H7 (cell line): ENCODE data around the gene MDM2. TPM values are rescaled to one million over a fixed set of nuclear protein-coding genes. Genes with fewer than 3 reads are reported as not detected.
"Not testable (repeated sequence)": the region's sequence is repeated elsewhere in the genome, so short reads cannot be mapped to it uniquely, and the experiment has no call there.

Experiments used
- DNase-seq: peaks from one replicate; pipeline ENCODE4 v3.0.0; 2012
- H3K27me3 ChIP-seq: 2 replicates; pipeline ENCODE4 v1.6.0; 2011; ENCODE audit warnings: mild to moderate bottlenecking, low read length; ENCODE audit not compliant: control insufficient read depth, insufficient read depth
- H3K36me3 ChIP-seq: replicated peaks from 2 replicates; pipeline ENCODE4 v1.5.1; 2011; ENCODE audit warnings: low read length; ENCODE audit not compliant: control insufficient read depth, insufficient read depth
- H3K4me3 ChIP-seq: 2 replicates; pipeline ENCODE4 v1.5.1; 2011; ENCODE audit warnings: low read depth, mild to moderate bottlenecking, control low read depth, low read length, moderate library complexity; ENCODE audit not compliant: insufficient read depth
- total RNA-seq: library from RNA; depleted of rRNA; stranded (reverse); fragments of >200 nt; shearing (Covaris generic); gene quantifications from 2 replicates; pipeline ENCODE4 v1.2.3, GENCODE V29; 2014

The MDM2 gene
- total RNA-seq, 1 experiment from 2014 or later: 40.6 TPM

DNA sequence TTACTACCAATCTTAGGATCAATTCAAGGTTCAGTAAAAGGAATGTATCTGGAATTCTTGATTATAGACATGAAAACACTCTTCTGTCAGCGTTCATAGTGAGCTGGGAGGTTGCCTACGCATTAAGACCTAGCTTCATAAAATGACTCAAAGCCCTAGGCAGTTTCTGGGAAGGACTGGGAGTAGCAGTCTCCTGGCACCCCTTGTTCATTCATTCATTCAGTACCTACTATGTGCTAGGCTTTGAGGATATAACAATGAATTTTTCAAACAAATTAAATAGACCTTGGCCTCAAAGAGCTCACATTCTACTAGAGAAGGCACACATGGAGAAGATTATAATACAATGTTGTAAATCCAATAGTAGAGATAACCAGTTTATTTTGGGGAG is 46.1 kb downstream of the MDM2 start:
- H3K36me3 ChIP-seq: no peaks in the 10 kb centered on the region
- no peak for DNase-seq
- no peaks in the 10 kb centered on the region for H3K27me3 ChIP-seq
- H3K4me3 ChIP-seq: no peak overlapping the region

DNA sequence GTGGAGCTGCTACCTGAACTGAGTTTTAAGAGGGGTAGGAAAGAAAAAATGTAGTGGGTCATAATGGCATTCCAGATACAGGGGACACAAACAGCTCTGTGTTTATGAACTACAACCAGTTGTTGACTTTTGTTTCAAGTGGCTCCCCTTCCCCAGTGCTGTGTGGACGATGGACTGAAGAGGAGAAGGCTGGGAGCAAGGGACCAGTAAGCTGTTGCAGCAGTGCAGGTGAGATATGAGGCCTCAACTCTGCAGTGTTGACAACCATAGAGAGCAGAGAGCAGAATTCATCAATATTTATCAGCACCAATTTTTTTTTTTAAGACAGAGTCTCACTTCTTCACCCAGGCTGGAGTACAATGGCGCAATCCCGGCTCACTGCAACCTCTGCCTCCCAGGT is 46.6 kb downstream of the MDM2 start:
- Histone ChIP-seq H3K36me3 (no peaks in the 10 kb centered on the region), H3K4me3 (no peak overlapping the region), H3K27me3 (no peaks in the 10 kb centered on the region)
- DNase-seq: no peak

DNA sequence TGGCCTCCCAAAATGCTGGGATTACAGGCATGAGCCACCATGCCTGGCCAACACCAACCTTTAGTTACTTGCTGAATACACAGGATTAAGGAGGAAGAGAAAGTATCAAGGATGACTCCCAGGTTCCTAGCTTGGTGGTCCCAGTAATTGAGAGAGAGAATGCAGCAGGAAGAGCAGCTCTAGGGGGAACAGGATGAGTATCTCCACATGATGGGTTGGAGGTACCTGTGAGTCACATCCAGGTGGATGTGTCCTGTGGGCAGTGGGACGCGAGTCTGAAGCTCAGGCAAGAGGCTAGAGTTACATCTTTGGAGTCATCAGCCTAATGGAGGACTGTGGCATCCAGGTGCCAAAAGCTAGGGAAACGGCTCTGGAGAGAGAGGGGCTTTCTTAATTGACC is 47.1 kb downstream of the MDM2 start:
- H3K4me3 ChIP-seq: no peak overlapping the region
- no peak for DNase-seq
- H3K36me3 ChIP-seq: no peaks in the 10 kb centered on the region
- no peaks in the 10 kb centered on the region for H3K27me3 ChIP-seq

DNA sequence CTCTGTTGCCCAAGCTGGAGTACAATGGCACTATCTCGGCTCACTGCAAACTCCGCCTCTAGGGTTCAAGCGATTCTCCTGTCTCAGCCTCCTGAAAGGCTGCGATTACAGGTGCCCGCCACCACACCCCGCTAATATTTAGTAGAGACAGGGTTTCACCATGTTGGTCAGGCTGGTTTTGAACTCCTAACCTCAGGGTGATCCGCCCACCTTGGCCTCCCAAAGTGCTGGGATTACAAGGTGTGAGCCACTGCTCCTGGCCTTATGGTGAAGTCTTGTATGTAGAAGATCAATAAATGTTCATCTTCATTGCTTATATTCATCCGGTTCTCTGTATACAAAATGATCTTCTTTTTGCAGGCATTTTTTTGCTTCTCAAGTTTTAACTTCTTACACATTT is 47.8 kb downstream of the MDM2 start:
- DNase-seq: no peak
- H3K27me3 ChIP-seq: no peaks in the 10 kb centered on the region
- no peaks in the 10 kb centered on the region for H3K36me3 ChIP-seq
- no peak overlapping the region for H3K4me3 ChIP-seq

DNA sequence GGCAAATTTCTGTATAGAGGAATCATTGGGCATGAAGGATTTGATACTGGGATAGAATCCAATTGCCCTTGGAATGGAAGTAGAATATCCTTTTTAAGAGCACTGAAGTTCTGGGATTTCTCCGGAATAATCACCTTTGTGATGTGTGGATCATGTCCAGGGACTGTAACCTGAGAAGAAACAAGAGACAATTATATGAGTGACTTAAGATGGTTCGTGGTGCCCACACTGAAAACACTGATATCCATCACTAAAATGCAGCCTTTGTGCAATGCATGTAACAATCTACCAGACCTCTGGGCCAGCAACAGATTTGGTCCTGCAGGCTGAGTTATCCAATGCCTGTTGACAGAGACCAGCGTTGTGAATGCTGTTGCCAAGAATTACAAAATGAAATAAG is 48.5 kb downstream of the MDM2 start:
- DNase-seq: no peak
- no peak overlapping the region for H3K4me3 ChIP-seq
- H3K27me3 ChIP-seq: no peaks in the 10 kb centered on the region
- no peaks in the 10 kb centered on the region for H3K36me3 ChIP-seq

DNA sequence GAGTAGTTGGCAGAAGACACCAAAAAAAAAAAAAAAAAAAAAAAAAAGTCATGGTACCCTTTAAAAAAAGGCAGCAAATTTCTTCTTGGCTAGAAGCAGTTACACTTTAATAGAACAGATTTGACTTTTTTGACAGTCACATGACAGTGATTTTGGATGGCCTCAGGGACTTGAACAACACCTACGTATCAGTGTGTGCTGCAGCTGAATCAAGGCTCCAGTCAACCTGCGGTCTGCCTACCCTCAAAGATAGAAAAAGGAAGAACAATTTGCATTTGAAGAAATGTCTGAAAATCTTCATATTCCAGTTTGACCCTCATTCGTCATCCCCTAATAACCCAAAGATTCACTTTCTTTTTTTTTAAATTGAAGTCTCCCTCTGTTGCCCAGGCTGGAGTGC is 53.9 kb downstream of the MDM2 start:
- Histone ChIP-seq H3K4me3 (no peak overlapping the region), H3K27me3 (no peaks in the 10 kb centered on the region), H3K36me3 (no peaks in the 10 kb centered on the region)
- no peak for DNase-seq

DNA sequence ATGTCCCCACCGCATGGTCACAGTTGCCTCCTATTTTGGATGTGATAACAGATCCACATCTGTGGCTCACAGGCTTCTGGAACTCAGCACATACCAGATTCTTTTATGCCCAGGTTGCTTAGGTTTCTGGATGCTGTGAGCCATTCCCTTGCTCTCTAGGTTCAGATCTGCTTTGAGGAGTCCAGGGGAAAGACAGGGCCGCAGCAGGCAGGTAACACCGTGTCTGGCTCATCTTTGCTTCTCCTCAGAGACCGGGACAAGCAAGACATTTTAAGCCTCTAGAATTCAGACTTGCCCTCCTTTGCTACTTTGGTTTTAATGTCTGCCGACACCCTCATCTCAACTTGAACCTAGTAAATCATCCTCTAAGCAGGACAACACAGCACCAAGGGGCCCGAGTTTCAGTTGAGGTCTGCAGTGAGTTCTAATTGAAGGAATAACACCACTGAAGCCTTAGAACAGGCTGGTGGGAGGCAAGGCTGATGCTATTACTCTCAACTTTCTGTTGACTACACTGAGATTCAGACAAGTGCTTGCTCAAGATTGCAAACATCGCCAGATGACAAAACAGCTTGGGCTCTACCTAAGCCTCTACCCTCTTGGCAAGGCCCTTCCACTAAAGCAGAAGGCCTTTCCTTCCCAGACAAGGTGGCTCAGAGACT is 55.3 kb downstream of the MDM2 start:
- Histone ChIP-seq H3K36me3 (no peaks in the 10 kb centered on the region), H3K27me3 (no peaks in the 10 kb centered on the region), H3K4me3 (no peak overlapping the region)
- DNase-seq: no peak

DNA sequence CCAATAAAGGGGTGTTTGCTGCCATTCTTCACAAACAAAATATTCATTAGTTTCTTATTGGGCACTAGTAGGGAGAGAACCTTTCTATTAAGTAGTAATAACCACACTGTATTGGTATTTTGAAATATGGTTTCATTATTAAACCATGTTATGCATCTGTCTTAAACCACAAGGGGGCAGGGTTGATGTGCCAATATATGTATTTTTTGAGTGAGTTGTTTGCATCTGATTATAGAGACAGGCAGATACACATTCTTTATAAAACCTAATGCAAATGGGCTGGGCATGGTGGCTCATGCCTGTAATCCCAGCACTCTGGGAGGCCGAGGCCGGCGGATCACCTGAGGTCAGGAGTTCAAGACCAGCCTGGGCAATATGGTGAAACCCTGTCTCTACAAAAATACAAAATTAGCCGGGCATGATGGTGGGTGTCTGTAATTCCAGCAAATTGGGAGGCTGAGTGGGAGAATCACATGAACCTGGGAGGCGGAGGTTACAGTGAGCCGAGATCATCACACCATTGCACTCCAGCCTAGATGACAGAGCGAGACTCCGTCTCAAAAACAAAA is 56.0 kb downstream of the MDM2 start:
- not testable (repeated sequence) for H3K4me3 ChIP-seq, DNase-seq, H3K36me3 ChIP-seq, H3K27me3 ChIP-seq

DNA sequence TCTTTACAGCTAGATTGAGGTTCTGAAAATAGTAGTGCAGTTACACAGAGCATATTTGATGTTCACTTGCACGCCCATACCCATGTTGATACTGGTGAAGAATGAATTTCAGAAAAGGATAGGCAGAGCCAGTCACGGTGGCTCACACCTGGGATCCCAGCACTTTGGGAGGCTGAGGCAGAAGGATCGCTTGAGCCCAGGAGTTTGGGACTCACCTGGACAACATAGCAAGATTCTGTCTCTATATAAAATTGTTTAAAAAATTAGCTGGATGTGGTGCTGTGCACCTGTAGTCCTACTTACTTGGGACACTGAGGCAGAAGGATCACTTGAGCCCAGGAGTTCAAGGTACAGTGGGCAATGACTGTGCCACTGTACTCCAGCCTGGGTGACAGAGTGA is 56.6 kb downstream of the MDM2 start:
- H3K27me3 ChIP-seq: no peaks in the 10 kb centered on the region
- no peak for DNase-seq
- no peak overlapping the region for H3K4me3 ChIP-seq
- no peaks in the 10 kb centered on the region for H3K36me3 ChIP-seq

DNA sequence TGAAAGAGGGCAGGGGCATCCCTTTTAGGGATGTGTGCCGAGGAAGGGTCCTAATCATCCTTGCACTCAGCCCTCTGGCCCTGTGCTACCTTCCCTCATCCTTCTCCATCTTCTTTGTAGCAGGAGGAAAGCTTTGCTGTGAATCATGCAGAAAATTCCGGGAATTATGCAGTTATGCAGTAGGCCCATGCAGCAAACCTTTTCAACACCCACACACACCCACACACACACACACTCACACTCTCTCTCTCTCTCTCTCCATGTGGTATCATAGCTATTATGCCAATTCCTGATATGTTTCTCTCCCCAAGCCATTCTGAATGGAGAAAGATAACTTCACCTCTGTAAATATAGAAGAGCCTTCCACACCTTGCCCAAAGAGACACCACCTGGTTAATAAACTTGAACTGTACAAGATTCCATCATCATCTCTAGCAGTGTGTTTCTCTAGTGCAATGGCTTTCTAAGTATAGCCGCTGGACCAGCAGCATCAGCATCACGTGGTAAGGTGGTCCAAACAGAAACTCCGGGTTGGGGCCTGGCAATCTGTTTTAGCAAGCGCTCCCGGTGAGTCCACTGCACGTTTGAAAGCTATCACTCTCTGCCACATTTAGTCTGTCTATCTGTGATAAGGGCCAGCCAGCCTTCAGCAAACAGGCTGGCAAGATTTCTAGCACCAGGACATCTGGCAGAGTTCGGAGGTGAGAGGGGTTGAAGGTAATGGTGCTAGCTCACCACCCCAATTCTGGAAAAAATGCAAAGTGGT is 57.6 kb downstream of the MDM2 start:
- no peak for DNase-seq
- H3K27me3 ChIP-seq: no peaks in the 10 kb centered on the region
- no peak overlapping the region for H3K4me3 ChIP-seq
- H3K36me3 ChIP-seq: no peaks in the 10 kb centered on the region

DNA sequence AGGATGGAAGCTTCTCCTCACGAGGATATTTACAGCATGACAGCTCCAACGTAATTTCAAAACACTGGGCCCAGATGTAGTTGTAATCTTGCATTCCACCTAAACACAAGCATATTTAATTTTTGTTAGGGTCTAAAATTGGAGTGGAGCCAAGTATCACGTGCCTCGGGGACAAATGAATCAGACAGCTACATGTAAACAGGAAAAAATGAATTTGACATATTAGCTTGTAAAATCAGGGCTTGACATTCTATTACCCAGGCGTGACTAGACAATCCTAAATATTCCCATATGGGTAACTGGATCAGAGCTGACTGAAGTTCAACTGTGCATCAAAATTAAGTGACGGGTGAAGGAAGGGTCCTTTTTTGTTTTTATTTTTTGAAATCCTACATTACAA is 59.0 kb downstream of the MDM2 start:
- Histone ChIP-seq H3K36me3 (no peaks in the 10 kb centered on the region), H3K4me3 (no peak overlapping the region)
- DNase-seq: no peak

DNA sequence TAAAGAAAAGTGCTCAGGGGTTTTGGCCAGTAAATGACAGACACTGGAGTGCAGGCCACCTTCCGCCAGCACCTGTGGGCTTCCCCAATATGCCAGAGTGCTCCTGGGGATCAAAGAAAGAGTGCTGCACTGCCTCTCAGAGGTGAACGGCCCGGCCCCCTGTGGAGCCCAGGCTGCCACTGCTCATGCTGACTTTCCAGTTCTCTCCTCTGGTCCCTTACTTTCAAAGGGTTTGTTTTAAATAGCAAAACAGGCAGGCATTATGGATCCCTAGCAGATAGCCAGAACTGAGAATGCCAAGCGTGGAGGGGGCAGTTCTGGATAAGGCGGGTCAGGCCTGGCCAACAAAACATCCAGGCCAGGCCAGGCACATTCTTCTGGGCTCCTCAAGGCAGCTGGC is 59.6 kb downstream of the MDM2 start:
- no peak overlapping the region for H3K4me3 ChIP-seq
- no peaks in the 10 kb centered on the region for H3K27me3 ChIP-seq
- DNase-seq: no peak
- H3K36me3 ChIP-seq: no peaks in the 10 kb centered on the region

More for the DNA sequence above, 59.0 kb downstream of the MDM2 start:
- no peaks in the 10 kb centered on the region for H3K27me3 ChIP-seq

DNA sequence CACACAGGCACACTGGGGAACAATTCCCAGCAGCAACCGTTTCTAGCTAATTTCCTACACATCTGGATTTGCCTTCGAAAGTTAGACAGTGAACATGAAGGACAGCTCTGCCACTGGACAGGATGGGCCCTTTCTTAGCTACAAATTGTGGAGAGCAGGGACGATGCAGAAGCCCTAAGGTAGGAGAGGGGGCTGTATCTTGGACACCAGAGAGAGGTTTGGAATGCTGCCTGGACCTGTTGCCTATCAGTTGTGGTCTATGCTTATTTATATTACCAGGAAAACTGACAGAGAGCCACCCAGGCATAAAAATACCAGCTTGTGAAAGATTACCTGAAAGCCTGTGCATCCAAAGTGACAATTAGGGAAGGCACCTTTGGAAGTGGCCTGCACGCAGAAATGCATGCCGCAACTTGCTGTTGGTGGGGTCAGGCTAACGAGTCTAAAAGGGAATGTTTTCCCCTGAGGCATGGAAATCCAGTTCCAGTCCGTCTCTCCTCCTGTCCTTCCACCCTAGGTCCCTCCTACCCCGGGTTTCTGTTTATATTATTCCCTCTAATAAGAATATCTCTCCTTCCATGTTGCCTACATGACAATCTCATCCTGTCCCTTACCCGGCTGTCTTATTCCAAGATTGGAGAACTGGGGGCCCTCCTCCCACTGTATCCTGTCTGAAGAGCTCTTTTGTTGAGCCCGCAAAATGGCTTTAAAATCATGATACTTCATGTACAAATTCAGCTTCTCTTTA is 60.2 kb downstream of the MDM2 start:
- no peaks in the 10 kb centered on the region for H3K36me3 ChIP-seq
- DNase-seq: no peak
- no peak overlapping the region for H3K4me3 ChIP-seq
- no peaks in the 10 kb centered on the region for H3K27me3 ChIP-seq

DNA sequence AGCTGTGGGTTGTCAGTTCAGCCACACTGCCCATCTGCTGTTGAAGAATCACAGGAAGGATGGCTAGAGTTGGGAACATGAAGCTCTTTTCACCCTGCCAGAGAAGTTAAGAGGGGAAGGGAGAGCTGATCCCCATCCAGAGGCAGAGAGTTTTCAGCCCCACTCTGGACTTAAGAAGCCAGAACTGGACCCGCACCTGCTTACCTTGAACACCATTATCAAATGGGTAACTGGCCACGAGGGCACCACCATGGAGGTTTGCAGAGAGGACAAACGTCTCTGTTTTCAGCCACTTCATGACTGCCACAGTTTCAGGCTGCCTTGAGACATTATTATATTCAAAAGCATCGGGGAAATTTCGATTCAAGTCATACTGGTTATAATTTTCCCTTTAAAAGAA is 62.0 kb downstream of the MDM2 start:
- Histone ChIP-seq H3K36me3 (no peaks in the 10 kb centered on the region), H3K4me3 (no peak overlapping the region), H3K27me3 (no peaks in the 10 kb centered on the region)
- no peak for DNase-seq

DNA sequence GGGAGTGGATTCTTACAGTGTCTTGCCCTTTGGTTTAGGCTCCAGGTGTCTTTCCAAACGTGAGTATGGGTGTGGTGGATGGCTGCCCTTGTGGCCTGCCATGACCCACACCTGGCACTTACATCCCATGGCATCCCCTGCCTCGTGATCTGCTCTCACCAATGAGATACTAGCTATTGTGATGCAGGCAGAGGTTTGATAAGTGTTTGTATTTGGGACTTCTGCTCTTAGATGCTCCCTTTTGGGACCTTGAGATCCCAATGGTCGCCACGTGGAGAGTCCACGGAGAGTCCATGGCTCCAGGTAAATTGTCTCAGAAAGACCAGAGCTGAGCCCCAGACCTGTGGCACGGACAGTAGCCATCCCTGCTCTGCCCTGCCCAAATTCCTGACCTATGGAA is 62.5 kb downstream of the MDM2 start:
- DNase-seq: no peak
- H3K4me3 ChIP-seq: no peak overlapping the region
- H3K27me3 ChIP-seq: no peaks in the 10 kb centered on the region
- no peaks in the 10 kb centered on the region for H3K36me3 ChIP-seq
